ENCODE results near the gene DLG2.
A peak's percentile ranks its signal among the peaks of the same experiment; 100 is the strongest.

Gene DLG2

DNA sequence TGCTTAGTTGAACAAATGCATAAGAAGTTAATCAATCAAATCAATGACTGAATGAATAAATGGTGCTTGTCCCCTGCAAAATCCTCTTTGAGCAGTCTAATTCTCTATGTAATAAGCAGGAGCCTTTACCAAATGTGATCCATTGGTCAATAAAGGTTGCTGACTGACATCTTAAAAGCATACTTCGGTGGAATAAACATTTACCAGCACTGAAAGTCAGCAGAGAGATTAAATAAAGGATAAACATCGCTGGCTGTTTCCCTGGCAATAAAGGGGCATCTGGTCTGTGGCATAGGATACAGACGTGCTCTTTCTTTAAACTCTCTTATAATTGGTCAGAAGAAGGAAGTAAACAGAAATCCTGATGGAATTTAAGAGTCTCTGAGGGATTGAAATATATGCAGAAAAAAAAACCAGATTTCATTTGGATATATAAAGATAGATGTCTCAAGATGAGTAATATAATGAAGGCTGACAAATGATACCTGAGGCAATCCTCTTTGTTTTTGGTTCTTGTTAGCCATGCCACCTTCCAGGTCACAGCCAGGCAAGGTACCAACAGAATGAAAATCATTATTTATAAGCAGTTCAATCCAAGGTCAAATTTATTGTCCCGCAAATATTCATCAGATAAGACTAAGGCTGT, 1762.6 kb downstream of the DLG2 start:
- peak; percentile 12 for DNase-seq

- no peak for DNase-seq
Observed at GRCh38 chr11:83863272-83863671, 1763.9 kb downstream of the DLG2 start.

- no peak for DNase-seq
Observed at GRCh38 chr11:83862691-83863090, 1764.5 kb downstream of the DLG2 start.

- no peak for DNase-seq
Observed at GRCh38 chr11:83862033-83862432, 1765.1 kb downstream of the DLG2 start.

DNA sequence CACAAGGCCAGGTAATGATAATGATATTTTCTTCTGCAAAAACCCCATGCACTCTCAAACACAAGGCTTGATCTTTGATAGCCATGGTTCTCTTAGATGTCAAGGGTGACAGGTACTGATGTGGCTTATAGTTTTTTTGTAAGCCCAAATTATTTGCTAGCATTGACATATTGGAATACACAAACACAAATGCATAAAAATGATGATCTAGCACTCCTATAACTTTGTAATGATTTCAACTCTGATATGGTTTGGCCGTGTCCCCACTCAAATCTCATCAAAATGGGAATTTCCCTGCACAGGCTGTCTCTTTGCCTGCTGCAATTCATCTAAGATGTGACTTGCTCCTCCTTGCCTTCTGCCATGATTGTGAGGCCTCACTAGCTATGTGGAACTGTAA, 1768.5 kb downstream of the DLG2 start:
- DNase-seq: no peak

- no peak for DNase-seq
Observed at GRCh38 chr11:83855237-83855636, 1771.9 kb downstream of the DLG2 start.

DNA sequence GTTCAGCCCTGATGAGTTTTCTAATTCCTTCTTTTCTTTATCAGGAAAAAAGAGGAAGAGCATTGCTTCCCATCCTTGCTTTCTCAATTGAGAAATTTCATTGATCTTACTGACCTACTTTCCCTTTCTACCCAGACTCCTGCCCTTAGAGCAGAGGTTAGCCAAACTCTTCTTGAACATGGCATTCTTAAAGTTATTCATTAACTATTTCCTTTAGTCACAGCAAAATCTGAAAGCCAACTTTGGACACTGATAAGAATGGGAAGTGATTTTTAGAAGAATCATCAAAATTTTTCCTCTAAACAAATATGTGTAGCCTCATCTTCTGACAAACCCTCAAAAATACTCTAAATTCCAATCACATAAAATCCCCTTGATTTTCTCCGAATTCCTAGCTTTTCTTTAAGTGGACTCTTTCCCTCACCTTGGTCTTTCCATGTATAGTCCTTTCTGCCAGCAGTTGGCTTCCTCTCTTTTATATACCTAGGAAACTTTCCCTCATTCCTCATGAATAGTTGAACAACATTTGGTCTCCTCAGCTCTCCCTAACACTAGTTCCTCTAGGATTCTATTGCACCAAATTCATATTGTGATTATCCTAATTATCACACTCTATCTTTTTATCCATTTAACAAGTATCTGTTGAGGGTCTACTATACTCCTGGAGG, 1774.2 kb downstream of the DLG2 start:
- no peak for DNase-seq

GRCh38 chr11:83852012-83852411, 1775.1 kb downstream of the DLG2 start:
- no peak for DNase-seq

DNA sequence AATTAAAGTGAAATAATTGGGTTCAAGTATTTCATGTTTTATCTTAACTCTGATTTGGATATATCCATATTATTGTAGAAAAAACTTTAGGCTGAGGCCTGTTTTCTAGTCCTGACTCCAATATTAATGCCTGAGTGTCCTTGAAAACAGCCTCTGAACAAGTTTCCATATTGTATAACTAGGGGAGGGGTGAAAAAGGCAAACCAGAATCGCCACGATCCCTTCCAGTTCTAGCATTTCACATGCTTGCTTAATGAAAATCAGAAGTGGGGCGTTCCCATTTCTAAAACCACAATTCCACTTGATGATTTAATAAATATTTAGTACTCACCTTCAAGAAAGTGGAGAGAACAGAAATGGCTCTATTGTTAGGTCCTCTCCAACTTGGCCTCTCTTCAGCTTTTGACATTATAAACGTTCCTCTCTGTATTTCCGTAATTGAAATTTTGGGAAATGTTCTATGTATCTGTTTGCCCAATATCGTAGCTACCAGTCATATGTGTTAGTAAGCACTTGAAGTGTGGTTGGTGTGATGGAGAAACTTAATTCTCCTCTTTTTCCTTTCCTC, 1779.6 kb downstream of the DLG2 start:
- DNase-seq: no peak

- DNase-seq: no peak
Observed at GRCh38 chr11:83845797-83846196, 1781.3 kb downstream of the DLG2 start.

- DNase-seq: no peak
Observed at GRCh38 chr11:83840326-83840725, 1786.8 kb downstream of the DLG2 start.

DNA sequence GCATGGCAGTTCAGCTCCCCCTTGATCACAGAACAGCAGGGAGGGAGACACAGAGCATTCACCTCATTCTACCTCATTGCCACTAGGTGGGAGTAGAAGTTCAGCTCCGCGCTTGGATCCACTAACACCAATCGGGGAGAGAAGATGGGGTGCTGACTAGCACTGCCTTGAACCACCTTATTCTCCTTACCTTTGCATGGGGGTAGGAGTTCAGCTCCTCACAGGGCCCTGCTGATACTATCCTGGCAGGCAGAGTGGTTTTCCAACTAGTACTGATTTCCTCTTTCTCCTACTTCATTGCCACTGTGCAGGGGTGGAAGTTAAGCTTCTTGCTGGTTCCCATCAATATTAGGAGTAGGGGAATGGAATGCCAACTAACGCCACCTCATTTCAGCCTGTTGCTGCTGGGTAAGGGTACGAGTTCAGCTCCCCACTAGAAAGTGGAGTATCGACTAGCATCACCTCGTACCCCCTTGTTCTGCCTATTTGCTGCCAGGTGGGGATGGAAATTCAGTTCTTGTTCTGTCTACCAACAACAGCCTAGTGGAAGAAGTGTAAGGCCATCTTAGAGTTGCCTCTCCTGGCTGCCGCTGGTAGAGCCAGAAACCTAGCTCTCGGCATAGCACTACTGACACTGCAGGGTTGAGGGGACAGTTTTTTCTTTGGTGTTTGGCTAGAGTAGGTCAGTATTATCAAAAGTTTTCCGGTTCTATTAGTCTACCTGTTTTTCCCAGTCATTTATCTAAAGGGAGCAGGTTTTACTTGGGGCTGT, 1790.1 kb downstream of the DLG2 start:
- peak; percentile 61 for DNase-seq

DNA sequence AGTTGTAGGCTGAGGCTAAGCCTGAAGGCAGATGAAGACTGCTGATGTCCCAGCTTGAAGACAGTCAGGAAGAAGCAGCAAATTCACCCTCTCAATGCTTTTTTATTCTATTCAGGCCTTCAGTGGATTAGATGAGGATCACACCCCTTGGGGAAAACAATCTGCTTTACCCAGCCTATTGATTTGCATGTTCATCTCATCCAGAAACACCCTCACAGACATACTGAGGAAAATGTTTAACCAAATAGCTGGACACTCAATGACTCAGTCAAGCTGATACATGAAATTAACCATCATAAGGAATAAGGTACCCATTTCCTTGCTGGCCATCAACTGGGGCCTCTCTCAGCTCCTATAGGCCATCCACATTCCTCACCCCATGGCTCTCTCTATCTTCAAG, 1791.1 kb downstream of the DLG2 start:
- DNase-seq: no peak

GRCh38 chr11:83835423-83835822, 1791.7 kb downstream of the DLG2 start:
- no peak for DNase-seq

DNA sequence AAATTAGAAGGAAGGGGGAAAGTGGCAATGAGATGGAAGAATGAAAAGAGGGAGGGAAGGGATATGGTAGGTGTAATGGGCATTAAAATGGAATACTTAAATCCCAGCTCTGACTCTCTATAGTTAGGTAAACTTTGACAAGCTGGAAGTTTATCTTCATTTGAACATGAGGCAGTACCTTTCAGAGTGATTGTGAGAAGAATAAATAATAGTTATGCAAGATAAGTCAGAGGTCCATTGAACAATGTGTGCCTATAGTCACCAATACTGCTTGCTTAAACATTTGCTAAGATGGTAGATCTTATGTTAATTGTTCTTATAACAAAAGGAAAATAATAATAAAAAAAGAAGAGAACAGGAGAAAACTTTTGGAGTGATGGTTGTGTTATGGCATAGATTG, 1795.2 kb downstream of the DLG2 start:
- no peak for DNase-seq

DNA sequence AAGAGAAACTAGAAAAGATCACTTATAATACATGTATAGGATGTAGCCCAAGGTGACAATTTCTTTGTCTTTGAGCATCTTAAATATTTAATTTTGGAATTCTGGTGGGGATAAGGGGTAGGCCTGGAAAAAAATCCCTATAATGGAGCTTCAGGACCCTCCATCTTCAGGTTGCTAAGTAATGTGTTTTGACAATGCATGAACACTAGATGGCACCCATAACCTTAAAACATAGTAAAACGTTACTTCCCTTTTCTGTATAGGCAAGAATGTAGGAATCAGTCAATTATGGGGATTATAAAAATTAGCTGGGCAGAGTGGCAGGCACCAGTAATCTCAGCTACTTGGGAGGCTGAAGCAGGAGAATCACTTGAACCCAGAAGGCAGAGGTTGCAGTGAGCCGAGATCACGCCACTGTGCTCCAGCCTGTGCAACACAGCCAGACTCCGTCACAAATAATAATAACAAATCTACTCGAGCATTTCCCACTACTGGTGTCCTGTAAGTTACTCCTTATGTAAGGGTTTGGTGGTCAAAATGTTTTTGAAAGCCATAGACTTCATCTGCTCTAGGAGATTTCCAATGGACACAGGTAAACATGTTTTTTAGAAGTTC, 1799.1 kb downstream of the DLG2 start:
- peak; percentile 38 for DNase-seq

- DNase-seq: no peak
Observed at GRCh38 chr11:83827520-83827919, 1799.6 kb downstream of the DLG2 start.

GRCh38 chr11:83826078-83826477, 1801.1 kb downstream of the DLG2 start:
- no peak for DNase-seq

GRCh38 chr11:83823461-83824025, 1803.6 kb downstream of the DLG2 start:
- DNase-seq: no peak

DNA sequence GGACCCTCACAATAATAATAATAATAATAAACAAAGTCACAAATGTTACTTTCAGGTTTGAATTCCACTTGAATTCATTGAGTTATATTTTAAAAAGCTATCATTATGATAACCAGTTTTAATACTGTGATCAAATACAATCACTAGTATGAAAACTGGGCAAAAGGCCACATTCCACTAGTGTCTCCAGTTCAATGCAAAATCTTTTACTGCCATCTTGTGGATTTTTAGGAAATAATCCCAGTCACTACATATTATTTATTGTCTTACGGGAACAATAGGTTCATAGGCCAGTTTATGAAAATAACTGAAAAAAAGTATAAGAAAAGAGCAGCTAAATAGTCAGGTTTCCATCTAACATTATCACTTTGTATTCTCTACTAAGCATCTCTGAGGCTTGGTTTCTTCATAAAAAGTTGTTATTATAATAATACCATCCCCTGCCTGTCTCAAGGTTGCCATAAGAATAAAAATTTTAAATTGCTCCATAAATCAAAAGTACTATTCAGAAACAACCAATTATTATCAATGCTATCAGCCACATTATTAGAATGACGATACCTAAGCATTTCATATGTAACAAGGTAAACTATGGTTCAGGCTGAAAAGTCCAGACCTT, 1807.1 kb downstream of the DLG2 start:
- DNase-seq: peak; percentile 44

GRCh38 chr11:83818349-83818748, 1808.8 kb downstream of the DLG2 start:
- DNase-seq: no peak

DNA sequence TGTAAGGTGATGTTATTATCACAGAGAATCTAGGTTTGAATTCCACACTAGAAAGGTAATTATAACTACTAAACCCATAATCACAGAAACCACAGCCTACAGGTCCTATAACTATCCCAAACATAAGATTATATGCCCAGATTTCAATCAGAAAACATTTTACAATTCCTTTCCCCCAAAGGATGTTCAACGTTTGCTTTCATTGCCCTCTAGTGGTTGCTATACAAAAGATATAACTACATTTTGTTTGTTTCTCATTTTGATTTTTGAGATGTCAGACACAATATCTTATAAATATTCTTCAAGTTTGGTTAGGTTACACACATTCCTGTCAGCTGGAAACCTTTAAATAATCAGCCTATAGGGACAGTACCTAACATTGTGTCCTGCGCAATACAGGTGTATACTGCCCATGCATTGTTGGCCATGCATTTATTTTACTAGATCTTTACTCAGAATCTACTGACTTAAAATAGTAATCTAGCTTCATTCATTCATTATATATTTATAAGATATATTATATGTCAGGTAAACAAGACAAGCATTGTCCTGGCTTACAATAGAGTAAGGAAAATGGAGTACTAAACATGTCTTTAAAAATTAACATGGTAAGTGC, 1810.5 kb downstream of the DLG2 start:
- peak; percentile 33 for DNase-seq

All from NCI-H774 (cell line).